SK-N-MC (cell line): ENCODE data around the gene MIOX.

Experiments
- EZH2 ChIP-seq: fragments of 200-600 bp; sonication (generic); IDR thresholded peaks from one replicate; pipeline ENCODE4 v1.6.1; 2017; ENCODE audit warnings: antibody characterized with exemption
- FOXP2 ChIP-seq: optimal IDR thresholded peaks from 2 replicates; pipeline ENCODE3; 2011; ENCODE audit warnings: mild to moderate bottlenecking, moderate library complexity; ENCODE audit not compliant: insufficient read depth; ENCODE audit errors: extremely low read length, control extremely low read depth
- POLR2AphosphoS5 ChIP-seq: IDR thresholded peaks from 2 replicates; pipeline ENCODE4 v1.6.1; 2012; ENCODE audit warnings: mild to moderate bottlenecking, low read depth, low read length, borderline replicate concordance

GRCh38 chr22:50445880-50446707, 40.6 kb upstream of the MIOX start:
- TF ChIP-seq POLR2AphosphoS5 (no peak; the same call in 1 of the 2 replicates), EZH2 (no peak), FOXP2 (no peak)
